Endothelial cell of umbilical vein (primary cell): ENCODE data around the gene CDC40. TPM values are rescaled to one million over a fixed set of nuclear protein-coding genes. Genes with fewer than 3 reads are reported as not detected.

Experiments
- BruUV-seq: library from RNA; stranded (reverse); fragments of 400-500 nt; replicated peaks from 2 replicates; lab custom pipeline; 2021; lab: Mats Ljungman, UMichigan
- CTCF ChIA-PET: fragments of 300-600, 350-600 bp; sonication (Branson Sonifier 250); formaldehyde crosslinking; loops from one replicate; lab custom pipeline; 2021; ENCODE audit warnings: antibody characterized with exemption, inconsistent platforms; lab: Charles Lee
- POLR2A ChIA-PET: fragments of 300-600, 350-600 bp; sonication (Branson Sonifier 250); formaldehyde crosslinking; loops from one replicate; lab custom pipeline; 2021; ENCODE audit warnings: antibody characterized with exemption, inconsistent platforms; lab: Charles Lee
- DNase-seq: peaks from one replicate; pipeline ENCODE4 v3.0.0-alpha.2; 2011; ENCODE audit warnings: low read depth, low spot score
- FAIRE-seq: peaks from 2 replicates; lab custom pipeline; 2011; peaks lifted over from hg19 to GRCh38; lab: Jason Lieb, UNC
- H2AFZ ChIP-seq: 2 replicates; pipeline ENCODE4 v1.6.0; 2012; ENCODE audit warnings: low read depth, low read length, control low read depth, inconsistent platforms
- H3K27ac ChIP-seq: 2 replicates; pipeline ENCODE4 v1.5.1; 2011; ENCODE audit warnings: low read depth, mild to moderate bottlenecking, control low read depth, low read length, moderate library complexity; ENCODE audit not compliant: insufficient read depth
- H3K27me3 ChIP-seq, 2 experiments: 2 replicates each; pipeline versions ENCODE4 v1.6.0 to v1.6.1; 2011; ENCODE audit warnings: low read length in 2 of 2, mixed read lengths in 1 of 2; ENCODE audit not compliant: control insufficient read depth in 2 of 2, insufficient read depth in 2 of 2
- H3K36me3 ChIP-seq, 2 experiments: 2 replicates in 1 of 2; 3 replicates in 1 of 2; pipeline ENCODE4 v1.5.1; 2011; ENCODE audit warnings: low read length in 2 of 2, mild to moderate bottlenecking in 1 of 2, moderate library complexity in 1 of 2; ENCODE audit not compliant: control insufficient read depth in 2 of 2, insufficient read depth in 2 of 2; ENCODE audit errors: extremely low read depth in 1 of 2
- H3K4me1 ChIP-seq: 3 replicates; pipeline ENCODE4 v1.5.1; 2011; ENCODE audit warnings: mild to moderate bottlenecking, low read length; ENCODE audit not compliant: control insufficient read depth, insufficient read depth; ENCODE audit errors: extremely low read depth
- H3K4me2 ChIP-seq: 2 replicates; pipeline ENCODE4 v1.6.1; 2011; ENCODE audit warnings: low read length, control low read depth, mixed read lengths; ENCODE audit not compliant: insufficient read depth
- H3K4me3 ChIP-seq, 3 experiments: fragments of 200-600 bp in 1 of 3; sonication (generic), shearing (Covaris generic) in 1 of 3; replicated peaks in 1 of 3; 2 replicates each; pipeline ENCODE4 v1.5.1; 2011 to 2016; ENCODE audit warnings: control low read depth in 3 of 3, low read length in 3 of 3, mild to moderate bottlenecking in 2 of 3, inconsistent platforms in 1 of 3, low read depth in 1 of 3, moderate library complexity in 1 of 3; ENCODE audit not compliant: insufficient read depth in 1 of 3
- H3K79me2 ChIP-seq: 2 replicates; pipeline ENCODE4 v1.6.0; 2012; ENCODE audit warnings: low read length, inconsistent platforms; ENCODE audit not compliant: control insufficient read depth, insufficient read depth
- H3K9ac ChIP-seq: replicated peaks from 2 replicates; pipeline ENCODE3; 2011; ENCODE audit warnings: low read length, control low read depth; ENCODE audit not compliant: insufficient read depth; ENCODE audit errors: extremely low read depth
- H3K9me1 ChIP-seq: replicated peaks from 3 replicates; pipeline ENCODE4 v1.6.0; 2011; ENCODE audit warnings: mild to moderate bottlenecking, low read length; ENCODE audit not compliant: control insufficient read depth, insufficient read depth; ENCODE audit errors: extremely low read depth
- H3K9me3 ChIP-seq: replicated peaks from 2 replicates; pipeline ENCODE4 v1.5.1; 2012; ENCODE audit warnings: low read length, inconsistent platforms; ENCODE audit not compliant: control insufficient read depth, insufficient read depth
- H4K20me1 ChIP-seq: replicated peaks from 2 replicates; pipeline ENCODE3; 2011; ENCODE audit warnings: mild to moderate bottlenecking, low read length; ENCODE audit not compliant: control insufficient read depth, insufficient read depth; ENCODE audit errors: extremely low read depth
- EZH2 ChIP-seq: IDR thresholded peaks from 2 replicates; pipeline ENCODE4 v1.6.1; 2012; ENCODE audit warnings: borderline replicate concordance, low read depth, mild to moderate bottlenecking, moderate library complexity, low read length, inconsistent platforms; ENCODE audit not compliant: severe bottlenecking
- FOS ChIP-seq: IDR thresholded peaks from 2 replicates; pipeline ENCODE4 v1.6.1; 2011; ENCODE audit warnings: mild to moderate bottlenecking, low read length, moderate library complexity, borderline replicate concordance; ENCODE audit not compliant: insufficient read depth
- MYC ChIP-seq: IDR thresholded peaks from one replicate; pipeline ENCODE4 v1.6.1; 2011; ENCODE audit warnings: mild to moderate bottlenecking, low read depth, low read length
- POLR2A ChIP-seq: IDR thresholded peaks from 2 replicates; pipeline ENCODE4 v1.6.1; 2012; ENCODE audit warnings: low read depth, mild to moderate bottlenecking, control low read depth, low read length
- POLR2AphosphoS5 ChIP-seq: IDR thresholded peaks from 2 replicates; pipeline ENCODE4 v1.6.1; 2012; ENCODE audit warnings: low read depth, mild to moderate bottlenecking, control low read depth, low read length, moderate library complexity; ENCODE audit not compliant: insufficient read depth
- dilution Hi-C: fragments of 300-500 bp; cut with MboI; formaldehyde crosslinking; loops from one replicate; pipeline ENCODE4 v1.15.0; 2019; ENCODE audit warnings: low sequenced_read_pairs; ENCODE audit not compliant: extremely low pct_ligation_motif_present
- intact Hi-C: fragments of 100-400 bp; cut with micrococcal nuclease; formaldehyde crosslinking; loops from one replicate; pipeline ENCODE4 v1.10.0; 2022
- polyA plus RNA-seq, 4 experiments: library from polyadenylated mRNA; depleted of rRNA in 3 of 4; stranded (reverse) in 3 of 4; unstranded in 1 of 4; fragments of >200 nt; gene quantifications; 2 replicates each; pipeline versions ENCODE4 v1.2.1 to v1.2.3, GENCODE V29; 2011 to 2012; ENCODE audit warnings: missing spikeins in 1 of 4
- total RNA-seq: library from RNA; stranded (reverse); gene quantifications from 2 replicates; pipeline ENCODE4 v1.2.3, GENCODE V29; 2021
- TF ChIP-seq, protein P1 (sequence below): IDR thresholded peaks from 2 replicates; pipeline ENCODE4 v1.6.1; 2011; ENCODE audit not compliant: insufficient read depth, insufficient read length
- TF ChIP-seq, protein P2 (sequence below), 2 donors: IDR thresholded peaks; 1 replicate in 1 of 2; 2 replicates in 1 of 2; pipeline ENCODE4 v1.5.1; 2011; ENCODE audit warnings: low read length in 2 of 2, mild to moderate bottlenecking in 2 of 2, moderate library complexity in 2 of 2, control low read depth in 1 of 2, inconsistent platforms in 1 of 2, low read depth in 1 of 2; ENCODE audit not compliant: insufficient read depth in 1 of 2; ENCODE audit errors: extremely low read depth in 1 of 2

CDC40 gene
- total and polyA plus RNA-seq, 2 donors (not counting 3 experiments of a cell fraction or from before 2014, with no cell fraction given), result 7.2 to 18.5 TPM

DNA sequence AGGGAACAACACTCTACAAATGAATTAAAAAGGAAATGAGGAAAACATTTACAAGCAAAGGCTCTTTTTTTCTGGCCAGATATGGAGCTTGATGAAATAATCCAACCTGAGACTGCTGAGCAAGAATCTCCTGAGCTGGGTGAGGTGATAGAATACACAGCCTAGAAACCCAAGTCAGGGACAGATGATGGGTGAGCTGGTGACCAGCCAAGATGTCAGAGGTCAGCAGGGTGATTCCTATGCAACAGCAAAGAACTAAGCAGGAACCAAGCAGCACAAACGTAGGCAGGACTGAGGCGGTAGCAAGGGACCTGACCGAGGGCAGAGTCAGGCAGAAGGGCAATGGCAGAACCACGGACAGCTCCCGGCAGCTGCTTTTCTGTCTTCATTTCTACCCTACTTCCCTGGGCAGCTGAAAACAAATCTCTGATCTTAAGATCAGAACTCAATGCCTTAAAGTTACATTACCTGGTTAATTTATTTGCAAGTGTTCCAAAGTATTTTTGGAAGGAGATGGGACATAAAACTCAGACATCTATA is 75.1 kb downstream of the CDC40 start:
- Histone ChIP-seq H3K27me3 (no peaks in the 10 kb centered on the region), H3K4me3 (no peak overlapping the region), H3K27ac (no peak overlapping the region), H4K20me1 (no peaks in the 10 kb centered on the region), H3K4me1 (no peaks in the 10 kb centered on the region), H3K9me3 (no peaks in the 10 kb centered on the region), H3K9me1 (no peaks in the 10 kb centered on the region), H3K79me2 (no peaks in the 10 kb centered on the region), H2AFZ (no peak overlapping the region), H3K4me2 (no peak overlapping the region), H3K36me3 (no peaks in the 10 kb centered on the region), H3K9ac (no peak overlapping the region)
- CTCF ChIA-PET, result interaction anchor here (0.9 to 1.3 kb wide), 3 partner anchors 9 to 216 kb away, joined by 3 read pairs; no protein-coding TSS in a partner anchor
- DNase-seq (peak; percentile 36), FAIRE-seq (peak; percentile 75)
- dilution Hi-C loops, result no loop called here
- BruUV-seq, result no TSS peak
- TF ChIP-seq MYC, result no peak
- TF ChIP-seq FOS, result no peak
- intact Hi-C loops, result loop anchor here (1.0 kb wide), 1 partner anchor 277 kb away; the partner anchor contains the start of gene GPR6
- POLR2A ChIA-PET, result no interaction called here

DNA sequence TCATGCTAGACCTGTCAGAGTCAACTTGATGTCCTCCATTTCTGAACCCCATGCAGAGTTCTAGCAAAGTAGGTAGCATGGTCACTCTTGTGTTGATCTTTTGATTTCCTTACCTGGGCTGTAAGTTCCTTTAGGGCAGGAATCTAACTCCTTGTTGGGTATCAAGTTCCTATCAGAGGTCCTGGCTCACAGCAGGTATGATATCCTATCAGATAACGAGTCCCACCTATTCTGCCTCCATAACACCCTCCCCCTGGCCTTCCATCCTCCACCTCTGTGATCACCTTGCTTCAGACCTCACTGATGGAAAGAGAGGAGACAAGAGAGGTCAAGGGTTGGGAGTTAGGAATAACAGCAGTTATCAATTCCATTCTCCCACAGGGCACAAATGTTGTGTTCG is 76.1 kb downstream of the CDC40 start:
- H3K9me1 ChIP-seq, result no peaks in the 10 kb centered on the region
- H3K4me3 ChIP-seq, result no peak overlapping the region
- DNase-seq (no peak), FAIRE-seq (no peak)
- no peaks in the 10 kb centered on the region for H4K20me1 ChIP-seq
- no peak overlapping the region for H3K27ac ChIP-seq
- H3K9ac ChIP-seq, result no peak overlapping the region
- H3K4me2 ChIP-seq, result no peak overlapping the region
- dilution Hi-C loops (no loop called here), intact Hi-C loops (no loop called here)
- BruUV-seq, result no TSS peak
- no peaks in the 10 kb centered on the region for H3K27me3 ChIP-seq
- H3K36me3 ChIP-seq, result no peaks in the 10 kb centered on the region
- H3K4me1 ChIP-seq, result no peaks in the 10 kb centered on the region
- no peak for TF ChIP-seq POLR2AphosphoS5
- TF ChIP-seq, protein P1, sequence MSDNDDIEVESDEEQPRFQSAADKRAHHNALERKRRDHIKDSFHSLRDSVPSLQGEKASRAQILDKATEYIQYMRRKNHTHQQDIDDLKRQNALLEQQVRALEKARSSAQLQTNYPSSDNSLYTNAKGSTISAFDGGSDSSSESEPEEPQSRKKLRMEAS, result no peak
- TF ChIP-seq POLR2A, result no peak
- no peak for TF ChIP-seq EZH2
- TF ChIP-seq, protein P2, sequence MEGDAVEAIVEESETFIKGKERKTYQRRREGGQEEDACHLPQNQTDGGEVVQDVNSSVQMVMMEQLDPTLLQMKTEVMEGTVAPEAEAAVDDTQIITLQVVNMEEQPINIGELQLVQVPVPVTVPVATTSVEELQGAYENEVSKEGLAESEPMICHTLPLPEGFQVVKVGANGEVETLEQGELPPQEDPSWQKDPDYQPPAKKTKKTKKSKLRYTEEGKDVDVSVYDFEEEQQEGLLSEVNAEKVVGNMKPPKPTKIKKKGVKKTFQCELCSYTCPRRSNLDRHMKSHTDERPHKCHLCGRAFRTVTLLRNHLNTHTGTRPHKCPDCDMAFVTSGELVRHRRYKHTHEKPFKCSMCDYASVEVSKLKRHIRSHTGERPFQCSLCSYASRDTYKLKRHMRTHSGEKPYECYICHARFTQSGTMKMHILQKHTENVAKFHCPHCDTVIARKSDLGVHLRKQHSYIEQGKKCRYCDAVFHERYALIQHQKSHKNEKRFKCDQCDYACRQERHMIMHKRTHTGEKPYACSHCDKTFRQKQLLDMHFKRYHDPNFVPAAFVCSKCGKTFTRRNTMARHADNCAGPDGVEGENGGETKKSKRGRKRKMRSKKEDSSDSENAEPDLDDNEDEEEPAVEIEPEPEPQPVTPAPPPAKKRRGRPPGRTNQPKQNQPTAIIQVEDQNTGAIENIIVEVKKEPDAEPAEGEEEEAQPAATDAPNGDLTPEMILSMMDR (IDR thresholded peaks at IDR 0.05; ENCODE audit: extremely low read depth in 1 of 2, insufficient read depth in 1 of 2, low read depth in 1 of 2, low read length in 2 of 2), result no peak
- POLR2A ChIA-PET, result no interaction called here
- H3K79me2 ChIP-seq, result no peaks in the 10 kb centered on the region
- CTCF ChIA-PET, result no interaction called here
- H3K9me3 ChIP-seq, result no peaks in the 10 kb centered on the region
- H2AFZ ChIP-seq, result no peak overlapping the region
